Smooth muscle cell (in vitro differentiated cells): ENCODE data around the gene SEC14L5. TPM values are rescaled to one million over a fixed set of nuclear protein-coding genes. Genes with fewer than 3 reads are reported as not detected.

Source experiments
- DNase-seq: peaks from one replicate; lab custom pipeline; 2025; ENCODE audit not compliant: unreplicated experiment; lab: John Stamatoyannopoulos, UW
- H2AFZ ChIP-seq: fragments of 200-600 bp; sonication (generic); 2 replicates; pipeline ENCODE4 v1.6.0; 2016; ENCODE audit warnings: antibody characterized with exemption, low read depth, mild to moderate bottlenecking
- H3F3A ChIP-seq: fragments of 200-600 bp; sonication (generic); 2 replicates; pipeline ENCODE4 v1.6.0; 2017; ENCODE audit warnings: antibody characterized with exemption, low read depth
- H3K27ac ChIP-seq: fragments of 200-600 bp; sonication (generic); 2 replicates; pipeline ENCODE4 v1.5.1; 2016; ENCODE audit warnings: low read depth, mild to moderate bottlenecking
- H3K27me3 ChIP-seq: fragments of 200-600 bp; sonication (generic); 2 replicates; pipeline ENCODE4 v1.6.1; 2016; ENCODE audit warnings: low read depth, mild to moderate bottlenecking
- H3K36me3 ChIP-seq: fragments of 200-600 bp; sonication (generic); 2 replicates; pipeline ENCODE4 v1.5.1; 2016; ENCODE audit warnings: low read depth
- H3K4me1 ChIP-seq: fragments of 200-600 bp; sonication (generic); 2 replicates; pipeline ENCODE4 v1.5.1; 2016; ENCODE audit warnings: low read depth
- H3K4me2 ChIP-seq: fragments of 200-600 bp; sonication (generic); 2 replicates; pipeline ENCODE4 v1.6.0; 2016; ENCODE audit warnings: mild to moderate bottlenecking
- H3K4me3 ChIP-seq: fragments of 200-600 bp; sonication (generic); 2 replicates; pipeline ENCODE4 v1.5.1; 2016; ENCODE audit warnings: mild to moderate bottlenecking
- H3K79me2 ChIP-seq: fragments of 200-600 bp; sonication (generic); 2 replicates; pipeline ENCODE4 v1.6.0; 2016; ENCODE audit warnings: low read depth, mild to moderate bottlenecking
- H3K9ac ChIP-seq: fragments of 200-600 bp; sonication (generic); 2 replicates; pipeline ENCODE4 v1.6.0; 2016; ENCODE audit warnings: low read depth
- H3K9me3 ChIP-seq: fragments of 200-600 bp; sonication (generic); replicated peaks from 2 replicates; pipeline ENCODE4 v1.5.1; 2016; ENCODE audit warnings: low read depth
- H4K20me1 ChIP-seq: fragments of 200-600 bp; sonication (generic); 2 replicates; pipeline ENCODE4 v1.6.0; 2016; ENCODE audit warnings: low read depth
- CTCF ChIP-seq: fragments of 200-600 bp; sonication (generic); IDR thresholded peaks from 2 replicates; pipeline ENCODE4 v1.5.1; 2017; ENCODE audit warnings: borderline replicate concordance, mild to moderate bottlenecking, antibody characterized with exemption; ENCODE audit not compliant: insufficient read depth, poor library complexity, severe bottlenecking
- WGBS: methylation state at CpG from one replicate; pipeline ENCODE4 v1.1.7; 2016; ENCODE audit warnings: low lambda C conversion rate; 5-methylcytosine and 5-hydroxymethylcytosine counted together
- polyA plus RNA-seq: library from polyadenylated mRNA; unstranded; fragments of >200 nt; fragmentation: Nextera tagmentation; extraction: Ambion mirVana; gene quantifications from 2 replicates; pipeline ENCODE4 v1.2.1, GENCODE V29; 2016
- total RNA-seq: library from RNA; depleted of rRNA; stranded (reverse); fragments of >200 nt; gene quantifications from 2 replicates; pipeline ENCODE4 v1.2.3, GENCODE V29; 2014

SEC14L5 gene
- total and polyA plus RNA-seq, 2 experiments from 2014 or later = not detected

- H3K4me3 ChIP-seq = no peak overlapping the region
- H3K27me3 ChIP-seq = no peaks in the 10 kb centered on the region
- no peaks in the 10 kb centered on the region for H3K9me3 ChIP-seq
- no peaks in the 10 kb centered on the region for H3K79me2 ChIP-seq
- no peak overlapping the region for H2AFZ ChIP-seq
- no peaks in the 10 kb centered on the region for H3F3A ChIP-seq
- TF ChIP-seq CTCF = no peak
- H3K36me3 ChIP-seq = no peaks in the 10 kb centered on the region
- DNase-seq = no peak
- no peak overlapping the region for H3K9ac ChIP-seq
- no peak overlapping the region for H3K27ac ChIP-seq
- 88% methylated on average over 5 of the region's 5 CpGs for WGBS
- no peaks in the 10 kb centered on the region for H3K4me1 ChIP-seq
- no peak overlapping the region for H3K4me2 ChIP-seq
- H4K20me1 ChIP-seq = no peaks in the 10 kb centered on the region
Measured at GRCh38 chr16:5017678-5017969, 59.5 kb downstream of the SEC14L5 start.

GRCh38 chr16:5018793-5019192 lies 60.7 kb downstream of the SEC14L5 start:
- H3K27ac ChIP-seq = no peak overlapping the region
- H3F3A ChIP-seq = no peaks in the 10 kb centered on the region
- TF ChIP-seq CTCF = no peak
- no peak overlapping the region for H2AFZ ChIP-seq
- no peak overlapping the region for H3K9ac ChIP-seq
- no peak for DNase-seq
- H3K4me1 ChIP-seq = no peaks in the 10 kb centered on the region
- WGBS = 75% methylated on average over 9 of the region's 9 CpGs
- no peaks in the 10 kb centered on the region for H3K79me2 ChIP-seq
- no peak overlapping the region for H3K4me3 ChIP-seq
- no peak overlapping the region for H3K4me2 ChIP-seq
- H4K20me1 ChIP-seq = no peaks in the 10 kb centered on the region
- no peaks in the 10 kb centered on the region for H3K9me3 ChIP-seq
- no peaks in the 10 kb centered on the region for H3K27me3 ChIP-seq
- H3K36me3 ChIP-seq = no peaks in the 10 kb centered on the region

GRCh38 chr16:5019775-5020174 lies 61.6 kb downstream of the SEC14L5 start:
- Histone ChIP-seq H2AFZ (no peak overlapping the region), H3K4me3 (no peak overlapping the region), H3K79me2 (no peaks in the 10 kb centered on the region), H3K27me3 (no peaks in the 10 kb centered on the region), H3K9me3 (no peaks in the 10 kb centered on the region), H4K20me1 (no peaks in the 10 kb centered on the region), H3K4me2 (no peak overlapping the region), H3K27ac (no peak overlapping the region), H3K36me3 (no peaks in the 10 kb centered on the region), H3K4me1 (no peaks in the 10 kb centered on the region), H3K9ac (no peak overlapping the region), H3F3A (no peaks in the 10 kb centered on the region)
- TF ChIP-seq CTCF = no peak
- no peak for DNase-seq
- WGBS = 86% methylated on average over 6 of the region's 6 CpGs

- no peaks in the 10 kb centered on the region for H3K9me3 ChIP-seq
- no peak for DNase-seq
- no peak overlapping the region for H2AFZ ChIP-seq
- H4K20me1 ChIP-seq = no peaks in the 10 kb centered on the region
- no peak overlapping the region for H3K4me3 ChIP-seq
- no peak overlapping the region for H3K9ac ChIP-seq
- H3F3A ChIP-seq = no peaks in the 10 kb centered on the region
- H3K36me3 ChIP-seq = no peaks in the 10 kb centered on the region
- WGBS = 63% methylated on average over 15 of the region's 15 CpGs
- no peaks in the 10 kb centered on the region for H3K79me2 ChIP-seq
- TF ChIP-seq CTCF = no peak
- H3K27me3 ChIP-seq = no peaks in the 10 kb centered on the region
- no peak overlapping the region for H3K27ac ChIP-seq
- no peak overlapping the region for H3K4me2 ChIP-seq
- H3K4me1 ChIP-seq = no peaks in the 10 kb centered on the region
Measured at GRCh38 chr16:5020551-5020950, 62.4 kb downstream of the SEC14L5 start.
